OCI-LY1 (cell line): ENCODE results near the gene SLC35F4.

ENCODE experiments used
- H2AFZ ChIP-seq: fragments of 200-600 bp; sonication (generic), shearing (Covaris generic); 2 replicates; pipeline ENCODE4 v1.6.0; 2014; ENCODE audit warnings: antibody characterized with exemption, mild to moderate bottlenecking, low read length
- H3F3A ChIP-seq: fragments of 200-600 bp; sonication (generic), shearing (Covaris generic); 2 replicates; pipeline ENCODE4 v1.6.0; 2014; ENCODE audit warnings: mild to moderate bottlenecking, antibody characterized with exemption, low read length, moderate library complexity; ENCODE audit not compliant: insufficient read depth
- H3K27ac ChIP-seq: fragments of 200-600 bp; sonication (generic); 2 replicates; pipeline ENCODE4 v1.5.1; 2014; ENCODE audit warnings: low read length, mixed run types, mild to moderate bottlenecking, low read depth; ENCODE audit not compliant: poor library complexity, severe bottlenecking
- H3K27me3 ChIP-seq: fragments of 200-600 bp; sonication (generic); 2 replicates; pipeline ENCODE4 v1.6.0; 2014; ENCODE audit warnings: antibody characterized with exemption, mild to moderate bottlenecking, low read length, moderate library complexity; ENCODE audit not compliant: insufficient read depth
- H3K36me3 ChIP-seq: fragments of 200-600 bp; sonication (generic); 2 replicates; pipeline ENCODE4 v1.6.1; 2014; ENCODE audit warnings: mild to moderate bottlenecking, antibody characterized with exemption, low read length, moderate library complexity, mixed read lengths; ENCODE audit not compliant: insufficient read depth
- H3K4me1 ChIP-seq: fragments of 200-600 bp; sonication (generic); 2 replicates; pipeline ENCODE4 v1.5.1; 2014; ENCODE audit warnings: mild to moderate bottlenecking, low read length, moderate library complexity; ENCODE audit not compliant: insufficient read depth, severe bottlenecking
- H3K4me2 ChIP-seq: fragments of 200-600 bp; sonication (generic), shearing (Covaris generic); 2 replicates; pipeline ENCODE4 v1.6.1; 2014; ENCODE audit warnings: low read length
- H3K4me3 ChIP-seq: fragments of 200-600 bp; sonication (generic); 2 replicates; pipeline ENCODE4 v1.5.1; 2014; ENCODE audit warnings: low read length, low read depth, mild to moderate bottlenecking, mixed read lengths; ENCODE audit not compliant: poor library complexity, severe bottlenecking
- H3K79me2 ChIP-seq: fragments of 200-600 bp; shearing (Covaris generic); 2 replicates; pipeline ENCODE4 v1.6.1; 2016; ENCODE audit warnings: mixed run types, low read length, mixed read lengths; ENCODE audit not compliant: insufficient read depth
- H3K9ac ChIP-seq: fragments of 200-600 bp; sonication (generic), shearing (Covaris generic); 2 replicates; pipeline ENCODE4 v1.6.1; 2014; ENCODE audit warnings: mild to moderate bottlenecking, low read length, mixed read lengths
- H3K9me2 ChIP-seq: fragments of 200-600 bp; sonication (generic), shearing (Covaris generic); 2 replicates; pipeline ENCODE4 v1.6.1; 2014; ENCODE audit warnings: low read depth, mild to moderate bottlenecking, low read length, mixed read lengths
- H3K9me3 ChIP-seq: fragments of 200-600 bp; shearing (Covaris generic); 2 replicates; pipeline ENCODE4 v1.6.1; 2014; ENCODE audit warnings: low read length, mixed read lengths
- H4K20me1 ChIP-seq: fragments of 200-600 bp; sonication (generic), shearing (Covaris generic); 2 replicates; pipeline ENCODE4 v1.6.0; 2016; ENCODE audit warnings: mild to moderate bottlenecking, low read length; ENCODE audit not compliant: insufficient read depth
- CTCF ChIP-seq: fragments of 200-600 bp; sonication (generic), shearing (Covaris generic); IDR thresholded peaks from 2 replicates; pipeline ENCODE4 v1.5.1; 2017; ENCODE audit warnings: mild to moderate bottlenecking, antibody characterized with exemption, low read length, moderate library complexity, mixed read lengths
- EZH2 ChIP-seq: fragments of 200-600 bp; sonication (generic), shearing (Covaris generic); IDR thresholded peaks from 2 replicates; pipeline ENCODE4 v1.8.0; 2017; ENCODE audit warnings: borderline replicate concordance, mixed run types, mild to moderate bottlenecking, antibody characterized with exemption, low read length, moderate library complexity, mixed read lengths

The SLC35F4 gene

GRCh38 chr14:57785058-57785457, 80.8 kb downstream of the SLC35F4 start:
- H4K20me1 ChIP-seq, result no peaks in the 10 kb centered on the region
- no peak overlapping the region for H3K9ac ChIP-seq
- H3K27me3 ChIP-seq, result no peaks in the 10 kb centered on the region
- no peaks in the 10 kb centered on the region for H3K4me1 ChIP-seq
- no peak overlapping the region for H2AFZ ChIP-seq
- TF ChIP-seq CTCF (no peak), EZH2 (no peak)
- H3K36me3 ChIP-seq, result no peaks in the 10 kb centered on the region
- no peak overlapping the region for H3K27ac ChIP-seq
- H3K4me3 ChIP-seq, result no peak overlapping the region
- no peaks in the 10 kb centered on the region for H3K9me2 ChIP-seq
- no peaks in the 10 kb centered on the region for H3K79me2 ChIP-seq
- H3K4me2 ChIP-seq, result no peak overlapping the region
- H3F3A ChIP-seq, result no peaks in the 10 kb centered on the region
- H3K9me3 ChIP-seq, result no peaks in the 10 kb centered on the region

DNA sequence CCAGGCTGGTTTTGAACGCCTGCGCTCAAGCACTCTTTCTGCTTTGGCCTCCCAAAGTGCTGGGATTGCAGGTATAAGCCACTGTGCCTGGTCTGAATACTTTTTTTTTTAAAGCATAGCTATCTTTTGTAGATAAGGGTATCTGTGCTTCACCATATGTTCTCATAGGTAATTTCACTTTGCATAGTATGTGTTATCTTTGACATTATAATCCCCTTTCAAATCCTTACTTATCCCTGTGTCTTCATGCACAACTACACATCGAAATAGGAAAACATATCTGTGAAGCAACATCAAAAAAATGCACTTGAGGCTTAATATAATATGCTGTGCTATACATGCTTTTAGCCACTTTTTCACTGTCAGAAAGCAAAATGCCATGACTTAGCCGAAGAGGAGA, 94.1 kb downstream of the SLC35F4 start:
- Histone ChIP-seq H3F3A (no peaks in the 10 kb centered on the region), H3K27ac (no peak overlapping the region), H3K4me3 (no peak overlapping the region), H3K9me3 (no peaks in the 10 kb centered on the region), H2AFZ (no peak overlapping the region), H3K36me3 (no peaks in the 10 kb centered on the region), H3K27me3 (no peaks in the 10 kb centered on the region), H3K9me2 (no peaks in the 10 kb centered on the region; the same call in 1 of the 2 replicates), H3K9ac (no peak overlapping the region), H3K4me2 (no peak overlapping the region), H3K79me2 (no peaks in the 10 kb centered on the region), H4K20me1 (no peaks in the 10 kb centered on the region), H3K4me1 (no peaks in the 10 kb centered on the region)
- TF ChIP-seq CTCF (no peak), EZH2 (no peak)

DNA sequence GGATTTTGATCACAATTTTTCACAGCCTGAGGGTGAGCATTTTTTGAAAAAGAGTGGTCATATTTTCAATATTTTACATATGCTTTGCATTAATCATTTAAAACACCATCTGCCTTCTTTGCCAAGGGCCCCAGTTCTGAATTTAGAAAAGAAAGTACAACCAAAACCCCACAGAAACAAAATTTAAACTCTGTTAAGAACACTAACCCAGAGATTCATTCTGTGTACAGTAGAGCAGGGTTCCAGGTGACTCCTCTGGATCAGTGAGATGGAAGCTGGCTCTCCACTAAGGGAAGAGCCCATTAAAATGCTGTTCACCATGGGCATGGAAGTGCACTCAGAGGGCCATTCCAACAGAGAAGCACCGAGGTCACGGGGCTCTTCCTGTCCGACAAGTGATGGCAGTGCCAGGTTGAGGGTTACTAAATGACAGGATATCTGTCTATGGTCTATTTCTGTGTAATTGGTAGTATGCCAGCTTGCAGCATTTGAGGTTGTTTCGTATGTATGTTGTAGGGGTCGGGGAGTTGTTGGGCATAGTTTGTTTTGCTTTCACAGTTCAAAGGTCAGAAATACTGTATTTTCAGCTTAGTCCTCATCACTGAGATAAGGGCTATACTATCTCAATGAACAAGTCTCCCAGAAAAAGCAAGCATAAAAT, 95.9 kb downstream of the SLC35F4 start:
- Histone ChIP-seq H3K79me2 (no peaks in the 10 kb centered on the region), H4K20me1 (no peaks in the 10 kb centered on the region), H3K4me2 (no peak overlapping the region), H3K9me3 (no peaks in the 10 kb centered on the region), H3K27ac (no peak overlapping the region), H3K36me3 (no peaks in the 10 kb centered on the region), H2AFZ (no peak overlapping the region), H3K27me3 (no peaks in the 10 kb centered on the region), H3K9ac (no peak overlapping the region), H3K4me3 (no peak overlapping the region), H3F3A (no peaks in the 10 kb centered on the region), H3K9me2 (no peaks in the 10 kb centered on the region; the same call in 1 of the 2 replicates), H3K4me1 (no peaks in the 10 kb centered on the region)
- no peak for TF ChIP-seq CTCF
- TF ChIP-seq EZH2, result no peak
